ENCODE data around the gene PDE4D.

Gene PDE4D

GRCh38 chr5:59660737-59661136 lies 232.8 kb downstream of the PDE4D start:
- FAIRE-seq, result no peak
- no peak for DNase-seq (ENCODE audit: insufficient read length)
- TF ChIP-seq POLR2A (IDR thresholded peaks at IDR 0.05; ENCODE audit: low read depth, low read length) (no peak), POLR2AphosphoS5 (IDR thresholded peaks at IDR 0.05; ENCODE audit: low read depth, low read length) (no peak), TAF1 (IDR thresholded peaks at IDR 0.05; ENCODE audit: borderline replicate concordance, low read depth, low read length) (no peak)

- TF ChIP-seq TAF1 (IDR thresholded peaks at IDR 0.05; ENCODE audit: borderline replicate concordance, low read depth, low read length), result no peak
- no peak for TF ChIP-seq POLR2A (IDR thresholded peaks at IDR 0.05; ENCODE audit: low read depth, low read length)
- TF ChIP-seq POLR2AphosphoS5 (IDR thresholded peaks at IDR 0.05; ENCODE audit: low read depth, low read length), result no peak
- FAIRE-seq, result no peak
- no peak for DNase-seq (ENCODE audit: insufficient read length)
Measured at GRCh38 chr5:59656351-59657254, 236.9 kb downstream of the PDE4D start.

DNA sequence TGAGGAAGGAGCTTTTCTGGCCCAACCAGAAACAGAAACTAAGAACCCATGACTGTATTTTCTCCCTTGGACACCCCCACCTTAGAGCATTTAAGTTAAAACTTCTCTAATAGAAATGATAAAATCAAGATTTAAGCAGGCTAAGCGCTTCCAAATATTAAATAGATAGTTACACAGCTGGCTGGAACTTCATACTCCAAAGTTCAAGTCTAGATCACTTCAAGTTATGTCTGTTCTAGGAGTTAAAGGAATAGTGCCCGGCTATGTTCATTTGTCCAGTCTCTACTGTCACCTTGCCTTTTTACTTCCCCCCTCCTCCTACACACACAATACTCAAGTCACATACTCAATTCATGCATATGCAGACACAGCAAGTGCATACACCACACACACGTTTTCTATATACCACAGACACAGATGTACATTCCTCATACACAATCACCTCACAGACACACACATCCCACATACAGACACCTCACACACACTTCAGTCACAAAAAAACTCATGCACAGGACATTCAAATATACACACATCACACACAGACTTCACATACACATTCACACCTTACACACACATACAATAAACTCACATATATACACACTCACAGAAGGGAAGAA lies 237.7 kb downstream of the PDE4D start:
- TF ChIP-seq TAF1 (IDR thresholded peaks at IDR 0.05; ENCODE audit: borderline replicate concordance, low read depth, low read length) (no peak), POLR2A (IDR thresholded peaks at IDR 0.05; ENCODE audit: low read depth, low read length) (no peak), POLR2AphosphoS5 (IDR thresholded peaks at IDR 0.05; ENCODE audit: low read depth, low read length) (no peak)
- peak; percentile 67 for FAIRE-seq
- no peak for DNase-seq (ENCODE audit: insufficient read length)

- no peak for FAIRE-seq
- TF ChIP-seq POLR2A (IDR thresholded peaks at IDR 0.05; ENCODE audit: low read depth, low read length), result no peak
Measured at GRCh38 chr5:59654691-59655090, 238.8 kb downstream of the PDE4D start.

DNA sequence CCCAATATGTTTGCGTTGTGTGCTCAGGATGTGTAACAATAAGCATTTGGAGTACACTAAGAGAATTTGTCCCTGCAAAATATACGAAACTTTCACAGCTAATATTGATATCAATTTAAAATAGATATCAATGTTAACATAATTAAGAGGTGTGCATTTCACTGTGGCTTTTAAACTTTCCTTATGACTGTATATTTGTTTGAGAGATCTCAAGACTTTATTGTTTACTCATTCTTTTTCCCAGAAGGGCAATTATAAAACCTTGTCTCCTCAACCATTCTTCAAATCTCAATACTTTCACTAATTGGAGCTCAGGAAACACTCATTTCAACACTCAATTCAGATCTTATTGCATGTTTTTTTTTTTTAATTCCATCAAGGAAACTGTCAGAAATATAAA lies 241.1 kb downstream of the PDE4D start:
- TF ChIP-seq POLR2A (IDR thresholded peaks at IDR 0.05; ENCODE audit: low read depth, low read length), result no peak
- TF ChIP-seq TAF1 (IDR thresholded peaks at IDR 0.05; ENCODE audit: borderline replicate concordance, low read depth, low read length), result no peak
- DNase-seq (ENCODE audit: insufficient read length) (no peak), FAIRE-seq (no peak)

More at GRCh38 chr5:59654691-59655090, 238.8 kb downstream of the PDE4D start:
- no peak for DNase-seq (ENCODE audit: insufficient read length)

DNA sequence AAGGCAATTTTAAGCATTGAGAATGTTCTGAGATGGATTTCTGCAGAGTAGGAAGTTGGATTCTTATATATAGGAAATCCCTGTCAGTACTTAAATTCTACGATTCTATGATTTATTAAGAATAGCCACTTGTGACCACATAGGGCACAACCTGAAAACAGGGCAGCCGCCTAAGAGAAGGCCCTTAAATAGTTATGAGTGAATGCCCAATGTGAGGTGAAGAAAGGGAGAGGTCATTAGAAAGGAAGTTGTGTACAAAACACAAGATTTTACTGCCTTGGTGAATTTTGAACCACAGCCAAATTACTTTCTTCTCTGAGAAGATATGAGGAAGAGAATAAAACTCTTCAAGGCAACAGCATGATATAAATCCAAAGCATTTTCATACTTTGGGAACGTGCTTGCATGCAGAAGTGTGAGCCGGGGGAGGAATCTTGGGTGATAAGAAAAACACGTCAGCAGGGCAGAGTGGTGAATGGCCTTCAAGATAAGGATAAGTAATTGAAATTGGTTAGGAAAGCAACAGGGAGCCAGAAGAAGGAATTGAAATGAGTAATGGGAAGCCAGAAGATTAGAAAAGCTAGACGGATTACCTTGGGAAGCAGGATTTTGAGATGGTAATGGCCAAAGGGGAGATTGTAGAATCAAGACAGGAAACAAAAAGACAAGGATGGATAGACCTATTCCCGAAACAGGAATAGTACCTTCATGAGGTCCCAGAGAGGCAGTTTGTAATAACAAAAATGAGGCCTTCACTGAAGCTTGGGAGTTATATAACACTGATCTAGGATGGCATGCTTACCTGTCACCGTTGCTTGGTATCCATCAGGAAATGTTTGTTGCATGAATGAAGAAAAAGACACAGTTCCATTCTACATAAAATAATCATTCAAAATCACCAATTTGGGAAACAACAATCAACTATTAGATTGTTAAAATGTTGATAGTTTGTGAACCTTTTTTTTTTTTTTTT lies 244.3 kb downstream of the PDE4D start:
- TF ChIP-seq POLR2A (IDR thresholded peaks at IDR 0.05; ENCODE audit: low read depth, low read length) (no peak), POLR2AphosphoS5 (IDR thresholded peaks at IDR 0.05; ENCODE audit: low read depth, low read length) (no peak), TAF1 (IDR thresholded peaks at IDR 0.05; ENCODE audit: borderline replicate concordance, low read depth, low read length) (no peak)
- no peak for DNase-seq (ENCODE audit: insufficient read length)
- FAIRE-seq, result no peak

GRCh38 chr5:59648038-59648831 lies 245.3 kb downstream of the PDE4D start:
- DNase-seq (ENCODE audit: insufficient read length) (no peak), FAIRE-seq (no peak)
- TF ChIP-seq POLR2A (IDR thresholded peaks at IDR 0.05; ENCODE audit: low read depth, low read length) (no peak), TAF1 (IDR thresholded peaks at IDR 0.05; ENCODE audit: borderline replicate concordance, low read depth, low read length) (no peak), POLR2AphosphoS5 (IDR thresholded peaks at IDR 0.05; ENCODE audit: low read depth, low read length) (no peak)

- TF ChIP-seq TAF1 (IDR thresholded peaks at IDR 0.05; ENCODE audit: borderline replicate concordance, low read depth, low read length) (no peak), POLR2A (IDR thresholded peaks at IDR 0.05; ENCODE audit: low read depth, low read length) (no peak), POLR2AphosphoS5 (IDR thresholded peaks at IDR 0.05; ENCODE audit: low read depth, low read length) (no peak)
- FAIRE-seq (no peak), DNase-seq (ENCODE audit: insufficient read length) (no peak)
Measured at GRCh38 chr5:59645380-59645779, 248.1 kb downstream of the PDE4D start.

DNA sequence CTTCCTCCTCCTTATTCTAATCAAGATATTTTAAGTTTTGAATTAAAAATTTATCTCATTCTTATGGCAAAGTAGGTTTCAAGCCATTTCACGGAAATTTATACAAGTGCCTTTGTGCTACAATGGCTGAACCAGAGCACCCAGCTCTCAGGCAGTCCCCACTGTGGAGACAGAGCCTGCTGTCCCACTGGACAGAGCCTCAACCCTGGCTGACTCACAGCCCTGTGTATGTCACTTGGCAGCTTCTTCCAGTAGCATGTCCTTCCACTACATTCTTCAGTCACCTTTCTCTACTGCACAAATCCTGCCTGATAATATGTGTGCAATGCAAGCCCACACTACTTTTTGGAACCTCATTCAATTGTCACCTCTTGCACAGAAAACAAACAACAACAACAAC lies 253.1 kb downstream of the PDE4D start:
- DNase-seq (ENCODE audit: insufficient read length) (no peak), FAIRE-seq (no peak)
- TF ChIP-seq POLR2A (IDR thresholded peaks at IDR 0.05; ENCODE audit: low read depth, low read length) (no peak), TAF1 (IDR thresholded peaks at IDR 0.05; ENCODE audit: borderline replicate concordance, low read depth, low read length) (no peak), POLR2AphosphoS5 (IDR thresholded peaks at IDR 0.05; ENCODE audit: low read depth, low read length) (no peak)

GRCh38 chr5:59637884-59638580 lies 255.5 kb downstream of the PDE4D start:
- no peak for TF ChIP-seq TAF1 (IDR thresholded peaks at IDR 0.05; ENCODE audit: borderline replicate concordance, low read depth, low read length)
- no peak for TF ChIP-seq POLR2AphosphoS5 (IDR thresholded peaks at IDR 0.05; ENCODE audit: low read depth, low read length)
- DNase-seq (ENCODE audit: insufficient read length), result no peak
- no peak for FAIRE-seq
